IPS-NIHi7 (cell line): Measurements from ENCODE around the gene ATP9A.

ENCODE experiments used
- DNase-seq: peaks from one replicate; pipeline ENCODE4 v3.0.0; 2012; ENCODE audit warnings: mixed read lengths; ENCODE audit errors: extremely low spot score

Gene ATP9A

DNA sequence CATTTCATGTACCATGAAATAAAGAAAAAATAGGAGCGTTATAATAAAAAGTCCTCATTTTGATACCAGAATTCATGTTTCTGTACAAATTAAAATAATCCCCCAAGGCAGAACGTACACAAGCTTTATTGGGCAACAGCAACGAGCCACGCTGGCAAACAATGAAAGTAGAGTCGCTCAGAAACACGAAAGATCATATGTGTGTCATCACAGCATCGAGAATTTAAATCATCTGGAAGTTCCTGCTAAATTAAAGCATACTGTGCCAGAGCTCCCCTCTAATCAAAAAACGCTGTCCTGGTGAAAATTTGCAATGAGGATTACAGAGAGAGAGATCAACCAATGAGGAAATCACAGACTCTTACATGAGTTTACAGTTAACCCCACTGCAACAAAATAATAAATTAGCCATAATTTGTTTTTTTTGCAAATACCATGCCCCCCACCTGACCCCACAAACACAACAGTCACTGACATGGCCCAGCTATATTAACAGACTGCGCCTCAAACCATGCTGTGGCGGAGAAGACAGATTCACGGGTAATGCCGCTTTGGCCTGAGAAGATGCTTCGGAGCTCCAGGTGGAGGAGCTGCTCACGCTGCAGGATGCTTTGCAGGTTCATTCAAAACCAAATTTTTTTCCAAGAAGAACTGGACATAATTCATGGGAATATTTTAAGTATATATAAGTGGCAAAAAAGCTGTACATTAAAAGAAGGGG is 171.4 kb downstream of the ATP9A start:
- no peak for DNase-seq

DNA sequence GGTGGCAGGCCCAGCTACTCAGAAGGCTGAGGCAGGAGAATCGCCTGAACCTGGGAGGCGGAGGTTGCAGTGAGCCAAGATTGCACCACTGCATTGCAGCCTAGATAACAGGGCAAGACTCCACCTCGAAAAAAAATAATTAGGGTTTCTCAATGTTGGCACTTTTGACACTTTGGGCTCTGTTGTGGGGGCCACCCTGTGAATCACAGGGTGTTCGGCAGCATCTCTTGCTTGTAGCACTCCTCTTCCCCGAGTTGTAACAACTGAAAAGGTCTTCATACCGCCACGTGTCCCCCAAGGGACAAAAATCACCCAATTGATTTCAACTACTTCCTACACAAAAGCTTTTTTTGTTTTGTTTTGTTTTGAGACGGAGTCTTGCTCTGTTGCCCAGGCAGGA is 172.4 kb downstream of the ATP9A start:
- DNase-seq = no peak

DNA sequence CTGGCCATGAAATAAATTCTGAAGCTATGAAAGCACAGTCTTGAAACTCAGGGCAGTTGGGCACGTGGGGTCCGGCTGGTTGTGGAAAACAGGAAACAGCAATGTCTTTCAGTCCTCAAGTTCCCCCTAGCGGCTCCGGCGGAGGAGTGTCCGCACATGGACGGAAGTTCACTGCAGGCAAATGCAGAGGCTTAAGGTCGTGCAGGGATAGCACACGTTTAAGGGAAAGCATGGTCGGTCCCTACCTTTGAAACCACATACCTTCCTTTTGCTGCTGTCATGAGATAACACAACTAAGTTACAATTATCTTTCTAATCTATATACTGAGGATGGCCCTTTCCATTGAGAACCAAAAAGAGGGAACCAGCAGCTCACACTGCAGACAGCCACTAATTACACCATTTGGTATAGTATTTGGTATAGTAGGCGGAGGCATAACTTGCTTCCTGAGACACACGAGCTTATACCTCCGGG is 173.1 kb downstream of the ATP9A start:
- peak; percentile 92 for DNase-seq

DNA sequence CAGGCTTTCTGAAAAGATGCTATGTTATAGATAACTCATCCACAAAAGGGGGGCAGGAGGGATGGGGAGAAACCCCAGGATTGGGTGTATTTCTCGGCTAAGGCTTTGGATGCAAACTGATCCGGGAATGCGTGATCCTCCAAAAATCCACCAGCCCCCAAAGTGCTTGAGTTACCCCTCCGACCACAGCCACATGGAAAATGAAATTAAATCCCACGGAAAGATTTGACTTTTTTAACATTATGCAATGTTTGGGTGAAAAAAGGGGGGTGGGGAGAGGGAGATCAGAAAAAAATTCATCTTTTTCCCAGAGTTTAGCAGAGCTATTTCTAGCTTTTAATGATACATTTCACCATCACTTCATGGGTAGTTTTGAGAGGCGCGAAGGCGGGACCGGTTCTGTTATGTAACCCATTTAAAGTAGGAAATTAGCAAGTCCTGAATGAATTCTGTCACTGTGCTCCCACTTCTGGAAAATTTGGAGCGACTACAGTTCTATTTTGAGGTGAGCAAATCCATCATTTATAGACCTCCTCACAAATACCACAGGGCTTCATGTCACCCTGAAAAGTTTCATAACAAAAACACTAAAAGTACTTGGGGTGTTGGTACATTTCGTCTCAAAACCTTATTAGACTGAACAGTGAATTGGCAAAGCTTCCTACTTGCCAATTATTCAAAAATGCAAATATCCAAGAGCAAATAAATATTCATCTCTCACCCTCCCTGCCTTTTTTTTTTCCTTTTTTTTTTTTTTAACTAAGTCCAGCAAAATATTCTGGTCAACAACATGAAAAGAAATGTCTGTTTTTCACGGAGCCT is 173.7 kb downstream of the ATP9A start:
- no peak for DNase-seq

DNA sequence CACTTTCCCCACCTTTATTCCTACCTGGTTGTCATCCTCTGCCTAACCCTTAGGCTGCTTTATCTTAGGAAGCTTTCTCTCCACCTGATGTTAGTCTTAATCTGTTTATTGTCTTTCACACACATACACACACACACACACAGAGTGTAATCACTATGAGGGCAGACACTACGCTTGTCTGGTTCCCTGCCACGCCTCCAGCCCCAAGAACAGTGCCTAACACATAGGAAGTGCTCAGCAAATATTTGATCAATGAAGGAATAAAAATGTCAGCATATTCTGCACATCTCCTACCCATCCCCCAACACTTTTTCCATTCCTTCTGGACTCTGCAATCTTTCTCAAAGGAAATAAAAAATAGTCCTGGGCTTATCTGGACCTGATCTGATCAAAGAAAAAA is 174.6 kb downstream of the ATP9A start:
- DNase-seq = no peak

DNA sequence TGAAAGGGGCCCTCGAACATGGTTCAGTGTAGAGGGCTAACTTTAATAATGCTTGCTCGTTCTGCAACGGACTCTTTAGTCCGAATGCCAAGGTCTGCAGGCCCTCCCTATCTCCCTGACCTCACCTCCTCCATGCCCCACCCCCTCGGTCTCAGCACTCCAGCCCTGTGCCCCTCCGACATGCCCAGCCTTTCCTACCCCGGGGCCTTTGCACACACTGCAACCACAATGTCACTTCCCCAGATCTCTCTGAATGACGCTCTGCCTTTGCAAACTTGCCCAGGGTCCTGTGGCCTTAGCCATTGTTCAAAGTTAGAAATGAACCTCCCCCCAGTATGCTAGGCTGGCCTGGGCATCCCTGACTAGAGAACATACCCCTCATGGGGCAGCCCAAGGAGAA is 175.6 kb downstream of the ATP9A start:
- DNase-seq = no peak

DNA sequence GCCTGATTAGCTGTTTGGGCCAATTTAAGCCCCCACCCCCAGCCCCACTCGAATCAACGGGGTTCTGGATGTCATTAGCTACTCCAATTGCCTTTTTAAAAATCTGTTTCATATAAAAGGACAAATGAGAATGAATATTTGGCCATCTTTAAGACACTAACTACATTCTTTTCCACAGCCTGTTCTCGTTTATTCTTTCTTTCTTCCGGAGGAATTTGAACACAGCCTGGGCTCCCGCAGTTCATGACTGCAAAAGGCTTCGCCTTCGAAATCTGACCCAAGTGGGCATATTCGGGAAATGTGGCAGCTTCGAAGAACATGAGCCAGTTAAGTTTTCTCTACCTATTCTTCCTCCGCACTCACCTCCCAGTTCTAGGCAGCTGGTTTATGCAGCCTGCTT is 176.3 kb downstream of the ATP9A start:
- no peak for DNase-seq

DNA sequence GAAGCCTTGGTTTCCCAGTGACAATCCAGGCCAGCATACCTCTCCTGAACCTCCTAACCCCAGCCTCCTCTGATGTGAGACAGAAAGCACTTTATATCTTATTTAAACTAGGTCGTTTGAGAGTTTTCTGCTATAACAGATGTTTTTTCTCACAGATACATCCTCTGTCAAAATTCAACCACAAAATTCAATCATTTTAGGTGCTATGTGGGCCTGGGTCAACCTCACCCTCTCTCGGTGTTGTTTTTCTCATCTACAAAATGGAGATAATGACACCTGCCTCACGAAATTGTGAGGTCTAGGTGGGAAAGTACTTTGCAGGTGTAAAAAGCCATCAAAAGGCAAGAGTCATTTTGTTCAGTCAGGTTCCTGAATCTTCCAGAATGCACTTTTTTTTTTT is 179.4 kb downstream of the ATP9A start:
- DNase-seq = no peak

DNA sequence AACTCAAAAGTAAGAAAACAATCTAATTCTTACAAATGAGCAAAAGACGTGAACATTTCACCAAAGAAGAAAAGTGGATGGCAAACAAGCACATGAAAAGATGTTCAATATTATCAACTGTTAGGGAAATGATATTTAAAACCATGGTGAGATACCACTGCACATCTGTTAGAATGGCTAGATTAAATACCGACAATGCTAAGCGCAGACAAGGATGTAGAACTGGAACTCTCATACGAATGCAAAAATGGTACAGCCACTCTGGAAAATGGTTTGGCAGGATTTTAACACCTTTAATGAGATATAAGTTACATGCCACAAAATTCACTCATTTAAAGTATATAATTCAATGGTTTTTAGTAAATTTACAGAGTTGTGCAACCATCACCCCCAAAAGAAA is 181.0 kb downstream of the ATP9A start:
- DNase-seq = no peak

DNA sequence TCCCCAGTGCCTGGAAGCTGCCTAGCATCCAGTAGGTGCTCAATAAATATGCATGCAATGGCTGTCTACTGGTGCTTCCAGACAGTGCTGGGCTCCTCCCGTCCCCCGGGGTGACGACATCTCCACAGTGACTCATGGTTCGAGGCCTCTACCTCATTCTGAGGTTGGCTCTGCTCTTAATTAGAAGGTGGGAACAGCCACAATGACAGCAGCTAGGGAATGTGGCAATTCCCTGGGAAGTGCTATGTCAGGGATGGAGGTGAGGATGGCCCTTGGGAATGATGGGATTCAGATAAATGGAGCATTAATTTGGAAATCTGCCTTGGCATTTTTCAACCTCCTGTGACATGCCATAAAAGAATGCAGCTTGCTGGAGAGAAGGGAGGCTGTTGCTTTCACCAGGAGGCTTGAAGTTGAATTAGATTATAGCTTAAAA is 182.2 kb downstream of the ATP9A start:
- DNase-seq = peak; percentile 21

DNA sequence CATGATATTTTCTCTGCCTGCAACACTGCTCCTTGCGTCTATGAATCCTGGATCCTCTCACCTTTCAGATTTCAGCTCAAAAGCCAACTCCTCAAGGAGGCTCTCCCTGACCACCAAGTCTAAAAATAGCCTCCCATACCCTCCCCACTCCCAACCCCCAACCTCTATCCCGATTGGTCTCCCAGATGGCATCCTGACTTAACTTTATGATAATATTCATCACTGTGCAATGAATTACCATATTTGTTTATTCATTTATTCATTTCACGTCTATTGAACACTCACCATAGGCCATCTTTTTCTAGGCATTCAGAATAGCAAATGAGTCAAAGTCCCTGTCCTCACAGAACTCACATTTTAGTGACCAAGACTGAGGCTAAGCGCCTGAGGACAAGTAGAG is 183.0 kb downstream of the ATP9A start:
- no peak for DNase-seq

DNA sequence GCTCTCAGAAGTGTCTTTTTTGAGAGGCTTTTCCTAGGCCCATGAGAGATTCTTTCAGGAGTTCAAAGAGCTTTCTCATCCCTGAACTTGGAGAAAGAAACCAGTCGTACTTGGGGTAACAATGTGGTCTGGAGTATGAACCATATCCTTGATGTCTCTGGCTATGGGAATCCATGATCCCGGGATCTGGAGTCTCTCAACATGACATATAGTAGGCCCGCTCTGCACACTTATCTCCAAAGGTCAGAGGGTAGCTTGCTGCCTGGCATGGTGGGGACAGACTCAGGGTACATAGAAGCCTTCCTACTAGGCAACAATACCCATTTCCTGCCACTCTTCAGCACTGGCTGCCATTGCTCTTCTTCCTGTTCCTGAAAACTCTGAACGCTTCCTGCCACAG is 183.5 kb downstream of the ATP9A start:
- DNase-seq = no peak

DNA sequence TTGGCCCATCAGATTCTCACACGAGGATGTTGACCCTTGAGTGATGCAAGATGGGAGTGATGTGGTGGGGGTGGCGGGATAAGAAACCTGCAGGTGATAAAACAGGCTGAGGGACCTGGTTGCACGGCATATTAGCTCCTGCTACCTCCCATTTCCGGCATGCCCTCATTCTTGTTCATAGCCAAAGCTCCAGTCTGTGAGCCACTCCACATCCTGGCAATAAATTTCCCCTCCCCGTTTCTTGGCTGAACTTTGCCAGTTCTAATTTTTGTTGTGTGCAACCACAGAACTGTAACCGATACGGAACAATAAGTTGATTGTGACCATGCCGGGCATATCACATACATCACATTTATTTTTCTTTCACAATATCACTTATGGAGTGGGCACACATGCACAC is 184.1 kb downstream of the ATP9A start:
- no peak for DNase-seq

DNA sequence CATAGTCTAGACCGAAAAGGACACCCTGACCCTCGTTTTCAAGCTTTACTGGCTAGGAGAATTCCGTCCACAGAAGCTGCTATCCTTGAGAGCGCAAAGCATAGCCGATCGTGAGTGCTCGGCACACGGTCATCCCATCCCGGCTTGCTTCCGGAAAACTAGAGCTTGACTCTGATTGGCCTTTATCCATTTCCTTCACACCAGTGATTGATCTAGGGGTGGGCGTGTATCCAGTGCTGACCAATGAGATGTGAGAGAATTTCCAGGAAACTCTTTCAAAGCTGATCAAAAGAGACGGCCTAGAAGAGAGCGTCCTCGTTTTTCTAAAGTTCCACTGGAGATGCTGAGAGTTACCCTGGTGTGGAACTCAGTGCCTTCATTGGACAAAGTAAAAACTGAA is 184.7 kb downstream of the ATP9A start:
- no peak for DNase-seq

DNA sequence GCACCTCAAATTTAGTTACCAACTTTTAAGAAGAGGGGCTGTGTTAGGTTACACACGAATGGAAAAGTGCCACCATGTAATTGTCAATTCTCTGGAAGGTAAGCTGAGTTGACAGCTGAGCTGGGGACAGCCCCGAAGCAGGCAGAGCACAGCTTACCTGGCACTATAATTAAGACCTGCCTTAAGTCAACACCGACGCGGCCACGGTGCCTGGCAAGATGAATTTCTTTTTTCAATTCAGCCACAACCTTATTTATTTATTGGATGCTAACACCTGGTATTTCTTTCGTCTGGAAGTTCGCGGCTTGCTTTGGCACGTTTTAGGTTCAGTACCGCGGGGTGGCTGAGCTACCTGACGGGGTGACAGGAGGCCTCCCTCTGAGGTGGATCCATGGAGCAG is 185.1 kb downstream of the ATP9A start:
- DNase-seq = no peak

DNA sequence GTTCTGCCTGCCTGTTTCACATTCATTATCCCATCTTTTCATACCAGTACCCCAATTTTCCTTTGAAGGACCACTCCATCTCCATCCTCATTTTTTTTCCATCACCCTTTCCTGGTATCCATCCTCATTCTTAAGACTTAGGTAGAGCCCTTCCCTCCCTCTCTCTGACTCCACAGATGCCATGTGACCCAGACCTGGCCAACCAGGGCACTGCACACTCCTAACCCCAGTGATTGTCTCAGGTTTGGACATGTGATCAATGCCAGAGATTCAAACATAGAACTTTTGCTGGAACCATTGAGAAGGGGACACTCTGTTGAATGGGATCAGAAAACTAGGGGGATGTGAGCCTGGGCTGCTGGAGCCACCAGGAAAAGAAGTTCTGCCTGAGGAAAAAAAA is 186.6 kb downstream of the ATP9A start:
- no peak for DNase-seq

DNA sequence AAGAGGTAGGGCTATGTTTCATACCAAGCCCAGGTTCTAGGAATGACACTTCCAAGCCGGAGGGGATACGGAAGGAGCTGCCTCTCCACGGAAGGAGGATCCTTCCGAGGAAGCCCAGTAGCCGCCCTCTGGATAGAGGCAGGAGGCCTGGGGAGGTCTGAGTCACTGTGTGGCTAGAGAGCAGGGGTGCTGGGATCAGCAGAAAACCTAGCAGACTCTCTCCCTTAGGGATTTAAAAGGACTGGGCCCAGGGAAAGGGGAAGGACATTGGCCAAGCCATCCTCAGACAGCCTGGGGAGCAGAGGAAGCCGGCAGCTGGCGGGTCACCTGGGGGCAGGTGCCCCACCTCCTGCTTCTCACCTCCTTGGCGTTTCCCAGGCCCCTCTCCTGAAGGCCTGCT is 189.1 kb downstream of the ATP9A start:
- peak; percentile 36 for DNase-seq

DNA sequence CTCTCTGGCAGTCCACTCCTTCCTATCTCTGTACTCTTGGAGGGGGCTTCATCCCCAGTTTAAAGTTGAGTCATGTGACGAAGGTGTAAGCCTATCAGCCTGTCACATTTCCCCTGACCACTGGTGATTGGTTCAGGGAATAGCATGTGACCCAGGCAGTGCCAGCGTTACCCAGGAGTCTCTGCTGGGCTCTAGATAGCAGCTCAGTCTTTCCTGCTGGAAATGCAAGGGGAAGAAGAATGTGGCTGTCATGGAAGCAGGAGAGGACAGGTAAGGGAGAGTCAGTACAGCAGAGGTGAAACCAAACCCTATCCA is 190.1 kb downstream of the ATP9A start:
- no peak for DNase-seq

DNA sequence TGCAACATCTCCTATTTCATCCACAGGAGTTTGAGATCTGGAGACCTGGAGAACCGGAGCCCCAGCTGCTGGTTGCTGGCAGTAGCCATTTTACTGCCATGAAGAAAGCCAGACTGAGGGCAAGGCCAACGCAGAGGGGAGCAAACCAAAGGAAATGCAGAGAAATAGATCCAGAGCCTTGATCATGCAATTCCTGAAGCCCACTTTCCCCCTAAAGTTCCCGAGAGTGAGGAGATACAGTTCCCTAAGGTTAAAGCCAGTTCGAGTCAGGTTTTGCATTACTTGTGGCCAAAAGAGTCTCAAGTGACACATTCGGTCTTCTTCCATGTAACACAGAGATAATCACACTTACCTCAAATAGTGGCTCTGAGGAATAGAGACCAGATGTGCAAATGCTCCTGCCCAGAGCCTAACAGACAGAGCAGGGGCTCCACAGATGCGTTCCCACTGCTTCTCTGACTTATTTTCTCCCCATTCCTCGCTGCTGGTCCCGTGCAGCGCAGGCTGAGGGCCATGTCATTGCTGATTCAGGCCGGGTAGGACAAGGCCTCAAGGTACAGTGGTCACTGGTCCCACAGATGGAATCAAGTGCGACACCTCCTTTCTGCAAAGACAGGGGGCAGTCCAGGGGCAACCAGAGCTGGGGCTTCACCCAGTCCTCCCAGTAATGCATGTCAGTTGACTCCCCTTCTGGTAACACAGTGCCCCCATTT is 190.6 kb downstream of the ATP9A start:
- no peak for DNase-seq

DNA sequence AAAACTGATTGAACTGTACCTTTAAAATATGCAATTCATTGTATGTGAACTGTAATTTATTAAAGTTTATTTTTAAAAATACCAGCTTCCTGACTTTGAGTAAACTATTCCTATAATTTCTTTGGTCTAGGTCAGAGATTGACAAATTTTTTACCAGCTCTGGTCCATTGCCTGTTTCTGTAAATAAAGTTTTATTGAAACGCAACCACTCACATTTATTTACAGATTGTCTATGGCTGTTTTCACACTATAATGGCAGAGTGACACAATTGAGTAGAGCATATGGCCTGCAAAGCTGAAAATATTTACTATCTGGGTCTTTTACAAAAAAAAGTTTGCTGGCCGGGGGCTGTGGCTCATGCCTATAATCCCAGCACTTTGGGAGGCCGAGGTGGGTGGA is 192.7 kb downstream of the ATP9A start:
- no peak for DNase-seq

DNA sequence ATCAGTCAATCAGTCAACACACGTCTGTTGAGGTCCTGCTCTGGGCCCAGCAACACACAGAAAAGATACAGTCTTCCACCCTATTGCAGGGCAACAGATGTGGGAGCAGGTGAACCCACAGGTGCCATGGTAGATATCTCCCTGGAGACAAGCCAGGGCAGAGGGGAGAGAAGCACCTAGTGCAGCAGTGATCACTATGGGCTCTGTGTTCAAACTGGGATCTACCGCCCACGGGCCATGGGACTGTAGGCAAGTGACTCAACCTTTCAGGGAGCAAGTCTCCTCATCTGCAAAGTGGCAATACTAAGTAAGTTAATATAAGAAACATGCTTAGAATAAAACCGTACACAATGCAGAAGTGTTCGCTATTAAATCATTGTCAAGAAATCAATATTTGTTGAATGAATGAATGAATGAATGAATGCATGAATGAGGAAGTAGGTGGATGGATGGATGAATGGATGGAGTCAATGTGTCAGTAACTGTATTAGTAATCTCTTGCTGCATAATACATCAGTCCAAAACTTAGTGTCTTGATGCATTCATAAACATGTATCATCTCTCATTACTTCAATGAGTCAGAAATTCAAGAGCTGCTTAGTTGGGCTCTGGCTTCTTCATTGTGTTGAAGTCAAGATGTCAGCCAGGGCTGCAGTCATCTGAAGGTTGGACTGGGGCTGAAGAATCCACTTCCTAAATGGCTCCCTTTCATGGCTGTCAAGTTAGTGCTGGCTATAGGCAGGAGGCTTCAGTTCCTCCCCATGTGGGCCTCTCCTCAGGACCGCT is 193.7 kb downstream of the ATP9A start:
- no peak for DNase-seq
